Lower lobe of right lung (tissue), 2 donors: ENCODE results near the gene PLEKHA6. TPM values are rescaled to one million over a fixed set of nuclear protein-coding genes. Genes with fewer than 3 reads are reported as not detected.

ENCODE experiments used
- ATAC-seq, 2 donors: fragments of 200-7000 bp; cut with Tn5 transposase; one replicate each; pipeline ENCODE4 v1.9.1; 2020 to 2022; ENCODE audit warnings: mild to moderate bottlenecking in 2 of 2, moderate library complexity in 2 of 2
- DNase-seq: peaks from one replicate; pipeline ENCODE4 v3.0.0-alpha.2; 2020
- H3K27ac ChIP-seq: fragments of 200-600 bp; one replicate; pipeline ENCODE4 v1.8.0; 2022
- H3K27me3 ChIP-seq: fragments of 200-600 bp; one replicate; pipeline ENCODE4 v1.8.0; 2022; ENCODE audit warnings: low read depth
- H3K36me3 ChIP-seq: fragments of 200-600 bp; one replicate; pipeline ENCODE4 v1.8.0; 2022; ENCODE audit warnings: mild to moderate bottlenecking
- H3K4me1 ChIP-seq: fragments of 200-600 bp; one replicate; pipeline ENCODE4 v1.8.0; 2022
- H3K4me3 ChIP-seq: fragments of 200-600 bp; one replicate; pipeline ENCODE4 v1.8.0; 2022; ENCODE audit warnings: mild to moderate bottlenecking
- H3K9me3 ChIP-seq: fragments of 200-600 bp; one replicate; pipeline ENCODE4 v1.8.0; 2022
- intact Hi-C: fragments of 100-400 bp; cut with DNase I; formaldehyde crosslinking; loops from one replicate; pipeline ENCODE4 v1.11.0; 2022
- total RNA-seq: library from RNA; stranded (reverse); fragmentation: NEBNext Ultra II Directional; extraction: Animal tissue kit (Norgen Biotek cat#: 25700); gene quantifications from one replicate; pipeline ENCODE4 v1.2.1, GENCODE V29; 2021
- TF ChIP-seq, protein P1 (sequence below): fragments of 200-600 bp; IDR thresholded peaks from one replicate; pipeline ENCODE4 v1.8.0; 2022; ENCODE audit warnings: antibody characterized with exemption, mild to moderate bottlenecking
- donor health status: DM: no; HTN: yes; CAD: no; lungs with severe emphysema.

PLEKHA6 gene
- total RNA-seq, 1 donor from 2014 or later, result 7.6 TPM

DNA sequence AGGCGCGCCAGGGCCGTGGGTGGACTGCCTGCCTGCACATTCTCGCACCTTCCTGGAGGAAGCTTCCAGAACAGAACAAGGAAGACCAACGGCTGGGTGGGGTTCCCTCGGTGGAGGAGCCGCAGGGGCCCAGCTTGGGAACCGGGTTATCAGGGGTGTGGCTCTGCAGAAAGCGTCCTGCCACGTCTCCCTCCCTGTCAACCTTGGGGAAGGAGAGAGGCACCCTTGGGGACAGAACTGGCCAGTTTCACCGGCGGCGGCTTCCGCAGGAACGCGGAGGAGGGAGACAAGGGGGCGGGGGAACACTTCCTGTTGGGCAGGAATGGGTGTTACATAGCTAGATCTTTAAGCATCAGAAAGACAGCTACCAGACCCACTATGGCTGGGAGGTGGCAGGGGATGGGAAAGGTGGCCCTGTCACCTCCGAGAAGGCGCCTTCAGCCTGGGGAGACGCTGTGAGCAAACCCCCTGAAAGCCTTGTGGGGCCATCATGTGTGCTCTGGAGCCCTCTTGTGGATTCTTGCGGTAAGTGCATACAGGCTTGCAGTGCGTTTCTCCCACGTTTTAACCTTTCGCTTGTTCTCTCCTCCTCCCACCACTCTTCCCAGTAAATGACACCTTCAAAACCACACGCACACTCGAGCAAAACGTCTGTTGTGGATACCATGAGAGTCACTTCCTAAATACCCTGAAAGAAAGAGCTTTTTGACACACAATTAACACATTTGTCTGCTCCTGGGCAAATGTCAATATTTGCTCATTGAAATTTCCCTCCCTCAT is 3.8 kb upstream of the PLEKHA6 start:
- Histone ChIP-seq H3K27me3 (peaks cover 10% of the 10 kb centered on the region), H3K4me1 (peaks cover 18% of the 10 kb centered on the region), H3K36me3 (no peaks in the 10 kb centered on the region), H3K4me3 (peak overlapping the region; percentile 60), H3K27ac (peak overlapping the region; percentile 37), H3K9me3 (no peaks in the 10 kb centered on the region)
- intact Hi-C loops, result loop anchor here (10.0 kb wide), 1 partner anchor 199 kb away; the partner anchor contains the start of gene REN
- peak; percentile 75 for DNase-seq
- TF ChIP-seq, protein P1, sequence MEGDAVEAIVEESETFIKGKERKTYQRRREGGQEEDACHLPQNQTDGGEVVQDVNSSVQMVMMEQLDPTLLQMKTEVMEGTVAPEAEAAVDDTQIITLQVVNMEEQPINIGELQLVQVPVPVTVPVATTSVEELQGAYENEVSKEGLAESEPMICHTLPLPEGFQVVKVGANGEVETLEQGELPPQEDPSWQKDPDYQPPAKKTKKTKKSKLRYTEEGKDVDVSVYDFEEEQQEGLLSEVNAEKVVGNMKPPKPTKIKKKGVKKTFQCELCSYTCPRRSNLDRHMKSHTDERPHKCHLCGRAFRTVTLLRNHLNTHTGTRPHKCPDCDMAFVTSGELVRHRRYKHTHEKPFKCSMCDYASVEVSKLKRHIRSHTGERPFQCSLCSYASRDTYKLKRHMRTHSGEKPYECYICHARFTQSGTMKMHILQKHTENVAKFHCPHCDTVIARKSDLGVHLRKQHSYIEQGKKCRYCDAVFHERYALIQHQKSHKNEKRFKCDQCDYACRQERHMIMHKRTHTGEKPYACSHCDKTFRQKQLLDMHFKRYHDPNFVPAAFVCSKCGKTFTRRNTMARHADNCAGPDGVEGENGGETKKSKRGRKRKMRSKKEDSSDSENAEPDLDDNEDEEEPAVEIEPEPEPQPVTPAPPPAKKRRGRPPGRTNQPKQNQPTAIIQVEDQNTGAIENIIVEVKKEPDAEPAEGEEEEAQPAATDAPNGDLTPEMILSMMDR, result peak; percentile 95
- ATAC-seq, result peak; percentile 90 to 91

DNA sequence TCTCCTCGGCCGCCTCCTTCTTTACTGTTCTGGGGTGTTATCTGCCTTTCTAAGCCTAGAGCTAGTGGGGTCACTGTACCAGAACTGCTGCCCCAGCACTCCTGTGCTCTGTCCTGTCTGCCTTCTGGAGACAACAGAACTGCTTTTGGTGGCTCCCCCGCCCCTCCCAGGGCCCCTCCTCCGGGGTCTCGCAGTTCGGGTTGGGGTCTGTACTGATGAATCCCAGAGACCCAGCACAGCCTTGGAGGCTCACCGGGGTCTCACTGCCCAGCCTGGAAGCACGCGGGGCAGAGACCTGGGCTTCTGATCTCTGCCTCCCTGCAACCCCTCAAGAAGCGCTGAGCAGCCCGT is 3.2 kb upstream of the PLEKHA6 start:
- Histone ChIP-seq H3K27ac (peak overlapping the region; percentile 37), H3K4me1 (peaks cover 18% of the 10 kb centered on the region), H3K9me3 (no peaks in the 10 kb centered on the region), H3K36me3 (no peaks in the 10 kb centered on the region), H3K4me3 (peak overlapping the region; percentile 60), H3K27me3 (peaks cover 10% of the 10 kb centered on the region)
- intact Hi-C loops, result loop anchor here (10.0 kb wide), 1 partner anchor 198 kb away; the partner anchor contains the start of gene REN
- TF ChIP-seq, protein P1, result no peak
- ATAC-seq, result peak in 1 of 2 donors; percentile 2
- DNase-seq, result no peak

DNA sequence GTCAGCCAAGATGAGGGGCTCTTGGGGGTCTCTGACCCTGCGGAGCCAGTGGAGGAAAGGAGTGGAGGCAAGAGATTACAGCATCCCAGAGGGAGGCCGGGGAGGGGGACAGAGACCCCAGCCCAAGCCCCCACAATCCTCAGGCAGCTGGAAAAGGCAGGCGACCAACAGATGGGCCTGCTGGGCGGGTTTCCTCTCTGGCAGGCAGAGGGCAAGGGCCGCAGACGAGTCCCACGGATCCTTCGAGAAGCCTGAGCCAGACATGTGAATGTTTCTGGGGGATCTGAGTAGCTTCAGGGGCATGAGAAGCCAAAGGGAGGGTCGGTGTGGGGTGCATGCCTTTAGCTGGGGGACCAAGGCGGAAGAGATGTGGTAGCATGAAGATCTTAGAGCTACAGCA is 2.1 kb upstream of the PLEKHA6 start:
- Histone ChIP-seq H3K27ac (no peak overlapping the region), H3K4me1 (peaks cover 18% of the 10 kb centered on the region), H3K27me3 (peaks cover 10% of the 10 kb centered on the region), H3K9me3 (no peaks in the 10 kb centered on the region), H3K36me3 (no peaks in the 10 kb centered on the region), H3K4me3 (no peak overlapping the region)
- intact Hi-C loops, result loop anchor here (10.0 kb wide), 1 partner anchor 197 kb away; the partner anchor contains the start of gene REN
- ATAC-seq (no peak), DNase-seq (no peak)
- TF ChIP-seq, protein P1, result no peak

DNA sequence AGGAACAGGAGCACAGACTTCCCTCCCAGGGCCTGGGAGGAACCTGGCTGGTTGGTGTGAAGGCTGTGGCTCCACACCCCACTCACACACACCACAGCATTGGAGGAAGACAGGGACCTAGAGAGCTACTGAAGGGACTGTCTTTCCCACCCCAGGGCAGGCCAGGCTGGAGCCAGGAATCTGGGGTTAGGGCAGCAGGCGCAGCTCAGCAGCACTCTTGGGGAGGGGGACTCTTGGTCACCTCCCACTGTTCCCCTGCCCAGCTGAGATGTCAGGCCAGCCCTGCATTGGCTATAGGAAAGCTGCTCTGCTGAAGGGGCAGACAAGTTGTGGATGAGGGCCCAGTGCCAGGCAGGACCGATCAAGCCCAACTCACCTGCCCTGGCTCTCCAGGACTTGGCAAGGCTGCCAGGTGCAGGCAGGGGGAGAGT is 1.6 kb upstream of the PLEKHA6 start:
- Histone ChIP-seq H3K4me3 (no peak overlapping the region), H3K9me3 (no peaks in the 10 kb centered on the region), H3K27ac (no peak overlapping the region), H3K27me3 (peaks cover 10% of the 10 kb centered on the region), H3K4me1 (peaks cover 18% of the 10 kb centered on the region), H3K36me3 (no peaks in the 10 kb centered on the region)
- intact Hi-C loops, result loop anchor here (10.0 kb wide), 1 partner anchor 197 kb away; the partner anchor contains the start of gene REN
- TF ChIP-seq, protein P1, result no peak
- ATAC-seq (no peak), DNase-seq (no peak)

DNA sequence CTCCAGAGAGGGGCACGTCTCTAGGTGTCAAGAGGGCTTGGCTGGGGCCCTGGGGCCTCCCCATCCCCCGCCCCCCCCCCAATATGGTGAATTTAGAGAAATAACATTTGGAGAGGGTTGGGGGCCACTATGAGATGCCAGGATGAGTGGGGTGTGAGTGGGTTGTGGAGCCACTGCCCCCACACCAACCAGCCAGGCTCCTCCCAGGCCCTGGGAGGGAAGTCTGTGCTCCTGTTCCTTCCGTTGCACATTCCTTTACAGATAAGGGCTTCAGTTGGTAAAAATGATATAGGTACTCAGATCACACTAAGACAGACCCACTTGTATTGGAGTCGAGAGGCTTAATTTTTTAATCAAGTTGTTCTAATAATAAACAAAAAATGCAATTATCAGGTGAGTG is 585 bp upstream of the PLEKHA6 start:
- ATAC-seq (no peak), DNase-seq (no peak)
- no peaks in the 10 kb centered on the region for H3K9me3 ChIP-seq
- TF ChIP-seq, protein P1, result no peak
- H3K36me3 ChIP-seq, result no peaks in the 10 kb centered on the region
- no peak overlapping the region for H3K4me3 ChIP-seq
- H3K4me1 ChIP-seq, result peaks cover 18% of the 10 kb centered on the region
- intact Hi-C loops, result loop anchor here (10.0 kb wide), 1 partner anchor 196 kb away; the partner anchor contains the start of gene REN
- peaks cover 10% of the 10 kb centered on the region for H3K27me3 ChIP-seq
- H3K27ac ChIP-seq, result no peak overlapping the region
